ENCODE data around the gene FAM3C.
"Not testable (repeated sequence)": the region's sequence is repeated elsewhere in the genome, so short reads cannot be mapped to it uniquely, and the experiment has no call there.

FAM3C gene, protein sequence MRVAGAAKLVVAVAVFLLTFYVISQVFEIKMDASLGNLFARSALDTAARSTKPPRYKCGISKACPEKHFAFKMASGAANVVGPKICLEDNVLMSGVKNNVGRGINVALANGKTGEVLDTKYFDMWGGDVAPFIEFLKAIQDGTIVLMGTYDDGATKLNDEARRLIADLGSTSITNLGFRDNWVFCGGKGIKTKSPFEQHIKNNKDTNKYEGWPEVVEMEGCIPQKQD

DNA sequence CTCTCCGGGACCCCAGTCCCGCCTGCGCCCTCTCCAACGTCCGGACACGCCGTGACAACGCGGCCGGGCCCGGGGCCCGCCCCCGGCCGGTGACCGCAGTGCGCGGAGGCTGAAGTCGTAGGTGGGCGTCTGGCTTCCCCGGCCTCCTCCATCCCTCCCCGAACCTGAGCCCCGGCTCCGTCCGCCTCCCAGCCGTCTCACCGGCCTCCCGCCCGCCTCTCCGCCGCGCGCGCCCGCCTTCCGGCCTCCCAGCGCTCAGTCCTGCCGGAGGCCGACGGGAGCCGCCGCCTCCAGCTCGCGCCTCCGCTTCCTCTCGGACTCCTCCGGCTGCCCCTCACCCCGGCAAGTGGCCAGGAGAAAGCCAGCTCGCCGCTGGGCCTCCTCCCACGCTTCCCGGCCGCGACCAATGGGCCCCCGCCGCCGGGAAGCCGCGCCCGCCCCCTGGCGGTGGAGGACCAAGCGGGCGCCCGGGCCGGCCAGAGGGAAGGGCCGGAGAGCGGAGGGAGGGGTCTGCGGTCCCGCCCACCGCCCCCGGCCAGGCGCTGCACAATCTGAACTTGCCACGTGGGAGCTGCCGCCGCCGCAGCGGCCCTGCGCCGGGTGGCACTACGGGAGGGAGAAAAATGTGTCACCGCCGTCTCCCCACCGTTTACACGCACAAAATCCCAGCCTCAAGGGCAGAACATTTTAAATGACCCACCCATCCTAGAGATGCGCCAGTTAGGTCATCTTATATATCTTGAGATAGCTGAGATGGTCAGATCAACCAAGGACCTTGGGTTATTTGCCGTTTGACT is at the start of gene FAM3C:
Gene FAM3C, minus strand, starts transcription at position 348 of the 797 bp plus-strand sequence. CDS start 13,339 bp downstream, outside the sequence.
- H3K4me1 ChIP-seq (ENCODE audit: control insufficient read depth, insufficient read depth, low read length, unreplicated experiment) = peaks cover 11% of the 10 kb centered on the region
- peaks cover 10% of the 10 kb centered on the region; the same call in 1 of the 2 replicates for H3K36me3 ChIP-seq (ENCODE audit: insufficient read depth, low read length)
- peak within 1 kb of the TSS; percentile 58 for H3K27ac ChIP-seq (ENCODE audit: low read depth, low read length)
- peak within 1 kb of the TSS; percentile 89 for H2AFZ ChIP-seq (ENCODE audit: low read length, unreplicated experiment)
- H3K79me2 ChIP-seq (ENCODE audit: control insufficient read depth, insufficient read depth, low read length, unreplicated experiment) = peaks cover 45% of the 10 kb centered on the region
- peak within 1 kb of the TSS; percentile 97 for H3K4me3 ChIP-seq (ENCODE audit: low read depth, low read length)
- no peaks in the 10 kb centered on the region for H3K27me3 ChIP-seq (ENCODE audit: insufficient read depth, low read length)

DNA sequence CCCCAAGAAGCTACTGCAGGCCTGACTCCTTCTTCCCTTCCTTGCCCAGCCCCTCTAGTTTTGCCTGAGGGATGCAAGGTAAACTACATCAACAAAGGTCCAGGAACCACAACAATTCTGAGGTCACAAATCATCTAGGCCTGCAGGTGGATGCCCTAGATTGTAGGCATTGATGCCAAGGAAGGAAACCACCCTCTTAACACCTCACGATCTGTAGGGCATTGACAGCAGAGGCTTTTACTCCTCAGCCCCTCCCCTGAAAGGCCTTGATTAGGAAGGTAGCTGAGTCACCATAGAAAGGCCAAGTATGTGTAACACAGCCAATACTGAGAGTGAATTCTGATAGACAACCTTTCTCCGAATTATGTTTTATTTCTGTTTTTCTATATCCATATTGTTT is 46.7 kb upstream of the FAM3C start:
- no peak overlapping the region for H2AFZ ChIP-seq (ENCODE audit: low read length, unreplicated experiment)
- H3K4me1 ChIP-seq (ENCODE audit: control insufficient read depth, insufficient read depth, low read length, unreplicated experiment) = peaks cover 20% of the 10 kb centered on the region
- H3K4me3 ChIP-seq (ENCODE audit: low read depth, low read length) = no peak overlapping the region
- H3K27me3 ChIP-seq (ENCODE audit: insufficient read depth, low read length) = no peaks in the 10 kb centered on the region
- H3K36me3 ChIP-seq (ENCODE audit: insufficient read depth, low read length) = no peaks in the 10 kb centered on the region
- H3K27ac ChIP-seq (ENCODE audit: low read depth, low read length) = no peak overlapping the region
- H3K79me2 ChIP-seq (ENCODE audit: control insufficient read depth, insufficient read depth, low read length, unreplicated experiment) = no peaks in the 10 kb centered on the region

DNA sequence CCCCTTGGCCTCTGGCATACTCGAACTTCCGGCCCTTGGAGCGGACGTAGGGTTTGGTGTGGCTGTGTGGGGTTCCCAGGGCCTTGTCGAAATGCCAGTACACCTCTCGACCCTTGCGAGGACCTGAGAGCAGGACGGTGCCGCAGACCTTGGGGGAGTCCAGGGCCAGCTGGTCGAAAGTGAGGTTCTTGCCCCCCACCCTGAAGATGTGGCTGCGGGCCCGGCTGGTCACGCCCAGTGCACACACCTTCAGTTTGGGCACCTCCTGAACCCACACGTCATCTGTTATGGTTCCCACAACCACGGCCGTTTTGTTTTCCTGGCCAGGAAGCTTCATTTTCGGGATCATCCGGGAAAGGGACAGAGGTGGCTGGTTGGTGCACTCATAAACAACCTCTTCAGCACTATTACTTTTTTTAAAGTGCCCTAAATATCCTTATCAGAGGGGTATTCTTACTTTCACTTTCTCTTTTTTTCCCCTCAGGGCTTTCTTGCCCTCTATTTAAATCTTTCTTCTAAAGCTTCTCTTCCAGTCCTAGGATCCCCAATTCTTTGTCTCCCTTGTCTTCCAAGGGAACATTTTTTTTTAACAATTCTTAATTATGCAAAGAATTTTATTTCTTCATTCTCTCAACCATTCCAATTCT is 44.9 kb upstream of the FAM3C start:
- no peaks in the 10 kb centered on the region for H3K36me3 ChIP-seq (ENCODE audit: insufficient read depth, low read length)
- no peaks in the 10 kb centered on the region for H3K27me3 ChIP-seq (ENCODE audit: insufficient read depth, low read length)
- H3K4me3 ChIP-seq (ENCODE audit: low read depth, low read length) = no peak overlapping the region
- no peaks in the 10 kb centered on the region for H3K79me2 ChIP-seq (ENCODE audit: control insufficient read depth, insufficient read depth, low read length, unreplicated experiment)
- H2AFZ ChIP-seq (ENCODE audit: low read length, unreplicated experiment) = no peak overlapping the region
- H3K27ac ChIP-seq (ENCODE audit: low read depth, low read length) = no peak overlapping the region
- H3K4me1 ChIP-seq (ENCODE audit: control insufficient read depth, insufficient read depth, low read length, unreplicated experiment) = peaks cover 7% of the 10 kb centered on the region

DNA sequence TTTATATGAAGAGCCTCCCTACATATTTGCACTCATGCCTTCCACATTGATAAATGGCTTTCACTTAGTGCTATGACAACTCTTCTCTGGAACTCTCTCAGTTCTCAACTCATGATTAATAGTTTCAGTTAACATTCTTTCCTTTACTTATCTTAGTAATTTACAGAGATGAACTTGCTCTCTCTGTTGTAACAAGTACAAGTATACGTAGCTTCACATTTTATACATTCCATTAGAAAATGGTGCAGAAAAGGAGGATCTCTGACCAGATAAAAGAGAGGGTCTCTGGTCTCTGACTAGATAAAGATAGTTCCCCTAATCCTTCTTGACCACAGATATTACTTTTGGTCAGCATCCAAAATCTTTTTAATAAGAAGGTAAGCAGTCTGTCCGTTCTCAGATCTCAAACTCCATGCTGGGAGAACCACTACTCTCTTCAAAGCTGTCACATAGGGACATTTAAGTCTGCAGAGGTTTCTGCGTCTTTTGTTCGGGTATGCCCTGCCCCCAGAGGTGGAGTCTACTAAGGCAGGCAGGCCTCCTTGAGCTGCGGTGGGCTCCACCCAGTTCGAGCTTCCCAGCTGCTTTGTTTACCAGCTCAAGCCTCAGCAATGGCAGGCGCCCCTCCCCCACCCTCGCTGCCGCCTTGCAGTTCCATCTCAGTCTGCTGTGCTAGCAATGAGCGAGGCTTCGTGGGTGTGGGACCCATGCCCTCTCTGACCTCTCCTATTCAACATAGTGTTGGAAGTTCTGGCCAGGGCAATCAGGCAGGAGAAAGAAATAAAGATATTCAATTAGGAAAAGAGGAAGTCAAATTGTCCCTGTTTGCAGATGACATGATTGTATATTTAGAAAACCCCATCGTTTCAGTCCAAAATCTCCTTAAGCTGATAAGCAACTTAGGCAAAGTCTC is 42.2 kb upstream of the FAM3C start:
- H3K4me1 ChIP-seq (ENCODE audit: control insufficient read depth, insufficient read depth, low read length, unreplicated experiment); H3K36me3 ChIP-seq (ENCODE audit: insufficient read depth, low read length); H3K27me3 ChIP-seq (ENCODE audit: insufficient read depth, low read length); H3K79me2 ChIP-seq (ENCODE audit: control insufficient read depth, insufficient read depth, low read length, unreplicated experiment); H3K27ac ChIP-seq (ENCODE audit: low read depth, low read length): not testable (repeated sequence)
- H3K4me3 ChIP-seq (ENCODE audit: low read depth, low read length) = peak overlapping the region; percentile 69
- peak overlapping the region; percentile 97 for H2AFZ ChIP-seq (ENCODE audit: low read length, unreplicated experiment)

DNA sequence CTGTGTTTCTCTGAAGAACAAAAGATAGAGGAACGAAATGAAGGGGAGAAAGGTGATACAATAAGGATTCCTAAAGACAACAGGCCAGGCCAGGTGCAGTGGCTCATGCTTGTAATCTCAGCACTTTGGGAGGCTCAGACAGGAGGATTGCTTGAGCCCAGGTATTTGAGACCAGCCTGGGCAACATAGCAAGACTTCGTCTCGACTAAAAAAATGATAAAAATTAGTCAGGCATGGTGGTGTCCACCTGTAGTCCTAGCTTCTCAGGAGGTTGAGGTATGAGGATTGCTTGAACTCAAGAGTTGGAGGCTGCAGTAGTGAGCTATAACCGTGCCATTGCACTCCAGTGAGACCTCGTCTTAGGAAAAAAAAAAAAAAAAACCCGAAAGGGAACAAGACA is 41.4 kb upstream of the FAM3C start:
- H3K4me1 ChIP-seq (ENCODE audit: control insufficient read depth, insufficient read depth, low read length, unreplicated experiment) = peaks cover 7% of the 10 kb centered on the region
- no peaks in the 10 kb centered on the region for H3K36me3 ChIP-seq (ENCODE audit: insufficient read depth, low read length)
- no peak overlapping the region for H3K4me3 ChIP-seq (ENCODE audit: low read depth, low read length)
- H3K79me2 ChIP-seq (ENCODE audit: control insufficient read depth, insufficient read depth, low read length, unreplicated experiment) = no peaks in the 10 kb centered on the region
- no peak overlapping the region for H3K27ac ChIP-seq (ENCODE audit: low read depth, low read length)
- no peaks in the 10 kb centered on the region for H3K27me3 ChIP-seq (ENCODE audit: insufficient read depth, low read length)
- peak overlapping the region; percentile 97 for H2AFZ ChIP-seq (ENCODE audit: low read length, unreplicated experiment)

DNA sequence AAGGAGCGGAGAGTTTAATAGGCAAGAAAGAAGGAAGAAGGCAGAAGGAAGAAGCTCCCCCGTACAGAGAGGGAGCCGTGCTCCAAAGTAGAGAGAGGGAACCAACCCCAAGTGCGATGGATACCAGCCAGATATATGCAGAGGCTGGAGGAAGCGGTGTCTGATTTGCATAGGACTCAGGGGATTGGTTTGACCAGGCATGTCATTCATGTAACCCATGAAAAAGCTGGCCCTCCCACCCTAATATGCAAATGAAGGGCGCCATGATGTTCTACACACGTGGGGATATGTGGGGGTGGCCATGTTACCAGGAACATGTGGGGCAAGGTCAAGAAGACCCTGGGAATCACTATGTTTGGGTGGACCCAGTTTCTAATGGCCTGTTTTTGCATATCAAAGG is 40.6 kb upstream of the FAM3C start:
- no peaks in the 10 kb centered on the region for H3K27me3 ChIP-seq (ENCODE audit: insufficient read depth, low read length)
- H3K36me3 ChIP-seq (ENCODE audit: insufficient read depth, low read length) = no peaks in the 10 kb centered on the region
- no peak overlapping the region for H3K4me3 ChIP-seq (ENCODE audit: low read depth, low read length)

DNA sequence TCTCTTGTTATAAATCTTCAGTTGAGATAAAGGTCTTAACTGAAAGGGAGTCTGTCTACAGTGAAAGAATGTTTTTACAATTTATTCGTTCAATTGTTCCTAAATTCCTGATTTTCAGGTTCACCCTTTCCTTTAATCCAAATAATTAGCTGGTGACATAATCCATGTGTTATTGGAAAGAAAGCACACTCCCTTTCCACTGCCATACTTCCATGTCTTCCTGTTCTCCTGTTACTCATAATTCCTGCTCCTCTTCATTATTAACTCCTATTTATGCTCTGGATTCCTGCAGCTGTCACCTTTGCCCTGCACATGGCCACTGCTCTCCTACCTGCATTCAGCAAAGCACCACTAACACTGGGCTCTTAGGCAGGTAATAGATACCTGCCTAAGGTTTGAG is 40.0 kb upstream of the FAM3C start:
- Histone ChIP-seq H3K4me3 (ENCODE audit: low read depth, low read length) (no peak overlapping the region), H3K27ac (ENCODE audit: low read depth, low read length) (no peak overlapping the region), H3K36me3 (ENCODE audit: insufficient read depth, low read length) (no peaks in the 10 kb centered on the region), H3K27me3 (ENCODE audit: insufficient read depth, low read length) (no peaks in the 10 kb centered on the region), H3K4me1 (ENCODE audit: control insufficient read depth, insufficient read depth, low read length, unreplicated experiment) (peaks cover 7% of the 10 kb centered on the region), H2AFZ (ENCODE audit: low read length, unreplicated experiment) (no peak overlapping the region), H3K79me2 (ENCODE audit: control insufficient read depth, insufficient read depth, low read length, unreplicated experiment) (no peaks in the 10 kb centered on the region)

More for the DNA sequence above, 40.6 kb upstream of the FAM3C start:
- H3K79me2 ChIP-seq (ENCODE audit: control insufficient read depth, insufficient read depth, low read length, unreplicated experiment) = no peaks in the 10 kb centered on the region
- no peak overlapping the region for H2AFZ ChIP-seq (ENCODE audit: low read length, unreplicated experiment)
- peaks cover 7% of the 10 kb centered on the region for H3K4me1 ChIP-seq (ENCODE audit: control insufficient read depth, insufficient read depth, low read length, unreplicated experiment)
- H3K27ac ChIP-seq (ENCODE audit: low read depth, low read length) = no peak overlapping the region

DNA sequence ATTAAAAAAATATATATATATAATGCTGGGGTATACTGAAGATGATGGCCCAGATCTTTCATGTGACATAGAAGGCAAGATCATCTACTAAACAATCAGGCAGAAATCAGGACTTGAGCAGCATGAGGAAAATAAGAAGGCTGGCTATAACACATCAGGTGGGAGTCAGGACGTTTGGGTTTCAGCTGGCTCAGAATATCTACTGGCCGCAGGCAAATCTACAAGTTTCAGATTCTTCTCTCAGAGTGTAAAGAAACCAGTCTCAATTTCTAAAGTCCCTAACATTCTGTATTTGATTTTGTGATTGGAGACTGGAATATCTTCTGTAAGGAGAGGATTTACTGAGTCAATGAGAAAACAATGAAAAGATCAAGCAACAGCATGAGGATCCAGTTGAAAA is 37.7 kb upstream of the FAM3C start:
- Histone ChIP-seq H3K27ac (ENCODE audit: low read depth, low read length) (no peak overlapping the region), H3K36me3 (ENCODE audit: insufficient read depth, low read length) (no peaks in the 10 kb centered on the region), H2AFZ (ENCODE audit: low read length, unreplicated experiment) (no peak overlapping the region), H3K4me1 (ENCODE audit: control insufficient read depth, insufficient read depth, low read length, unreplicated experiment) (peaks cover 10% of the 10 kb centered on the region), H3K79me2 (ENCODE audit: control insufficient read depth, insufficient read depth, low read length, unreplicated experiment) (no peaks in the 10 kb centered on the region), H3K4me3 (ENCODE audit: low read depth, low read length) (no peak overlapping the region), H3K27me3 (ENCODE audit: insufficient read depth, low read length) (no peaks in the 10 kb centered on the region)

DNA sequence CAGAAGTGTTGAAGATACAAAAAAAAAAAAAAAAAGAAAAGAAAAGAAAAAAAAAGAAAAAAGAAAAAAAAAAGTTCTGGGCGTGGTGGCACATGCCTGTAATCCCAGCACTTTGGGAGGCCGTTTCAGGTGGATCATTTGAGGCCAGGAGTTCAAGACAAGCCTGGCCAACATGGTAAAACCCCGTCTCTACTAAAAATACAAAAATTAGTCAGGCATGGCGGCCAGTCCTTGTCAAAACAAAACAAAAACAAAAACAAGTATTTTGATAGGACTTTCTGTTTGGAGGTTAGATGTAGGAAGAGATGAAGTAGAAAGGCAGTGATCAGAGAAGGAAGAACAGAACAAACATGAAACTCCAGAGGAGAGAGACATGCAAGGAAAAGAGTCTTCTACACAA is 36.4 kb upstream of the FAM3C start:
- not testable (repeated sequence) for H3K36me3 ChIP-seq (ENCODE audit: insufficient read depth, low read length); H3K27ac ChIP-seq (ENCODE audit: low read depth, low read length); H3K79me2 ChIP-seq (ENCODE audit: control insufficient read depth, insufficient read depth, low read length, unreplicated experiment); H2AFZ ChIP-seq (ENCODE audit: low read length, unreplicated experiment); H3K27me3 ChIP-seq (ENCODE audit: insufficient read depth, low read length); H3K4me1 ChIP-seq (ENCODE audit: control insufficient read depth, insufficient read depth, low read length, unreplicated experiment); H3K4me3 ChIP-seq (ENCODE audit: low read depth, low read length)

DNA sequence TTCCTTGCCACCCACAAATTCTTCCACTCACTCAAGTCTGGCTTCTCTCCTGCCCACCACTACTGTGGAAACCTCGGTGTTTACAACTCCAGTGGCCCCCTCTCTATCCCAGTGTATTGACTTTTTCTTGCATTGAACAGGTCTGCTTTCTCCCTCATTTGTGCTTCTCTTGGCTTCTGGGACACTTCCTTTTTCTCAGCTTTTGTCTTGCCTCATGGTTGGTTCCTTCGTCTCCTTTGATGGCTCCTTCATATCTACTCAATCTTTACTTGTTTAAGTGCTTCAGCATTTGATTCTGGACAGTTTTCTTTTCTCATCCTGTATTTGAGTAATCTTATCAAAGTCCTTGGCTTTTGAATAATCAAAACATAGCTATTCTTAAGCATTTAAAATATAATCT is 35.9 kb upstream of the FAM3C start:
- Histone ChIP-seq H3K4me3 (ENCODE audit: low read depth, low read length) (no peak overlapping the region), H3K79me2 (ENCODE audit: control insufficient read depth, insufficient read depth, low read length, unreplicated experiment) (no peaks in the 10 kb centered on the region), H3K27ac (ENCODE audit: low read depth, low read length) (no peak overlapping the region), H3K4me1 (ENCODE audit: control insufficient read depth, insufficient read depth, low read length, unreplicated experiment) (peaks cover 4% of the 10 kb centered on the region), H3K36me3 (ENCODE audit: insufficient read depth, low read length) (no peaks in the 10 kb centered on the region), H3K27me3 (ENCODE audit: insufficient read depth, low read length) (no peaks in the 10 kb centered on the region), H2AFZ (ENCODE audit: low read length, unreplicated experiment) (no peak overlapping the region)

Measured in ACC112 (cell line).